ENCODE measurements around the gene APBB1. TPM values are rescaled to one million over a fixed set of nuclear protein-coding genes. Genes with fewer than 3 reads are reported as not detected.

The APBB1 gene
- total RNA-seq, 1 experiment from 2014 or later, result 12.4 TPM

DNA sequence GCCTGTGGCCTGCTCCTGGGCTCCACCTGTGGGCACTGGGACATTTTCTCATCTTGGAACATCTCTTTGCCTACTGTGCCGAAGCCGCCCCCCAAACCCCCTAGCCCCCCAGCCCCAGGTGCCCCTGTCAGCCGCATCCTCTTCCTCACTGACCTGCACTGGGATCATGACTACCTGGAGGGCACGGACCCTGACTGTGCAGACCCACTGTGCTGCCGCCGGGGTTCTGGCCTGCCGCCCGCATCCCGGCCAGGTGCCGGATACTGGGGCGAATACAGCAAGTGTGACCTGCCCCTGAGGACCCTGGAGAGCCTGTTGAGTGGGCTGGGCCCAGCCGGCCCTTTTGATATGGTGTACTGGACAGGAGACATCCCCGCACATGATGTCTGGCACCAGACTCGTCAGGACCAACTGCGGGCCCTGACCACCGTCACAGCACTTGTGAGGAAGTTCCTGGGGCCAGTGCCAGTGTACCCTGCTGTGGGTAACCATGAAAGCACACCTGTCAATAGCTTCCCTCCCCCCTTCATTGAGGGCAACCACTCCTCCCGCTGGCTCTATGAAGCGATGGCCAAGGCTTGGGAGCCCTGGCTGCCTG is 27.3 kb downstream of the APBB1 start:
- Histone ChIP-seq H4K20me1 (ENCODE audit: insufficient read depth) (no peaks in the 10 kb centered on the region), H3K9ac (ENCODE audit: low read length) (no peak overlapping the region), H3K9me2 (ENCODE audit: insufficient read depth) (no peaks in the 10 kb centered on the region), H3K4me3 (replicated peaks in 1 of 2; ENCODE audit: low read depth in 1 of 2, low read length in 2 of 2) (no peak overlapping the region), H3K36me3 (ENCODE audit: control insufficient read depth in 1 of 2, insufficient read depth in 2 of 2, low read length in 2 of 2) (no peaks in the 10 kb centered on the region), H3K4me1 (ENCODE audit: control insufficient read depth in 1 of 2, insufficient read depth in 2 of 2, low read length in 2 of 2) (peaks cover 14 to 37% of the 10 kb centered on the region in 2 experiments), H3K79me2 (ENCODE audit: insufficient read depth, low read length) (no peaks in the 10 kb centered on the region), H2AFZ (ENCODE audit: low read depth, low read length, poor library complexity, severe bottlenecking) (no peak overlapping the region), H3K9me3 (ENCODE audit: control insufficient read depth in 1 of 2, insufficient read depth in 1 of 2, low read depth in 1 of 2, low read length in 2 of 2) (no peaks in the 10 kb centered on the region), H3K27ac (ENCODE audit: low read depth, low read length) (no peak overlapping the region), H3K4me2 (ENCODE audit: low read length) (no peak overlapping the region; the same call in 1 of the 2 replicates), H3K27me3 (ENCODE audit: insufficient read depth, low read length) (no peaks in the 10 kb centered on the region)
- ChIA-PET POLR2A (no interaction called here), CTCF (no interaction called here), RAD21 (ENCODE audit: low non-redundant PET in 1 of 2, low total read pairs in 2 of 2, uncharacterized antibody in 2 of 2, unreplicated experiment in 2 of 2) (no interaction called here)
- DNase-seq (ENCODE audit: low read depth, low spot score) (no peak), ATAC-seq (no peak)
- intact Hi-C loops (cut with micrococcal nuclease), result no loop called here
- BruUV-seq (replicated peaks), result no TSS peak
- TF ChIP-seq ZNF274 (IDR thresholded peaks at IDR 0.05; ENCODE audit: low read depth, low read length), result no peak
- TF ChIP-seq, protein P1, sequence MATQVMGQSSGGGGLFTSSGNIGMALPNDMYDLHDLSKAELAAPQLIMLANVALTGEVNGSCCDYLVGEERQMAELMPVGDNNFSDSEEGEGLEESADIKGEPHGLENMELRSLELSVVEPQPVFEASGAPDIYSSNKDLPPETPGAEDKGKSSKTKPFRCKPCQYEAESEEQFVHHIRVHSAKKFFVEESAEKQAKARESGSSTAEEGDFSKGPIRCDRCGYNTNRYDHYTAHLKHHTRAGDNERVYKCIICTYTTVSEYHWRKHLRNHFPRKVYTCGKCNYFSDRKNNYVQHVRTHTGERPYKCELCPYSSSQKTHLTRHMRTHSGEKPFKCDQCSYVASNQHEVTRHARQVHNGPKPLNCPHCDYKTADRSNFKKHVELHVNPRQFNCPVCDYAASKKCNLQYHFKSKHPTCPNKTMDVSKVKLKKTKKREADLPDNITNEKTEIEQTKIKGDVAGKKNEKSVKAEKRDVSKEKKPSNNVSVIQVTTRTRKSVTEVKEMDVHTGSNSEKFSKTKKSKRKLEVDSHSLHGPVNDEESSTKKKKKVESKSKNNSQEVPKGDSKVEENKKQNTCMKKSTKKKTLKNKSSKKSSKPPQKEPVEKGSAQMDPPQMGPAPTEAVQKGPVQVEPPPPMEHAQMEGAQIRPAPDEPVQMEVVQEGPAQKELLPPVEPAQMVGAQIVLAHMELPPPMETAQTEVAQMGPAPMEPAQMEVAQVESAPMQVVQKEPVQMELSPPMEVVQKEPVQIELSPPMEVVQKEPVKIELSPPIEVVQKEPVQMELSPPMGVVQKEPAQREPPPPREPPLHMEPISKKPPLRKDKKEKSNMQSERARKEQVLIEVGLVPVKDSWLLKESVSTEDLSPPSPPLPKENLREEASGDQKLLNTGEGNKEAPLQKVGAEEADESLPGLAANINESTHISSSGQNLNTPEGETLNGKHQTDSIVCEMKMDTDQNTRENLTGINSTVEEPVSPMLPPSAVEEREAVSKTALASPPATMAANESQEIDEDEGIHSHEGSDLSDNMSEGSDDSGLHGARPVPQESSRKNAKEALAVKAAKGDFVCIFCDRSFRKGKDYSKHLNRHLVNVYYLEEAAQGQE (IDR thresholded peaks at IDR 0.05; ENCODE audit: low read depth), result no peak

All from HCT116 (cell line).